Loucy (cell line): ENCODE data around the gene FGGY.

ENCODE experiments used
- CTCF ChIP-seq: fragments of 200-600 bp; sonication (generic); conservative IDR thresholded peaks from 2 replicates; pipeline ENCODE4 v1.5.1; 2014; ENCODE audit warnings: mild to moderate bottlenecking, antibody characterized with exemption, low read length
- EZH2phosphoT487 ChIP-seq: fragments of 200-600 bp; IDR thresholded peaks from 2 replicates; pipeline ENCODE4 v1.6.1; 2018; ENCODE audit warnings: antibody characterized with exemption, mild to moderate bottlenecking, moderate library complexity, borderline replicate concordance

GRCh38 chr1:59415286-59415850 is 118.5 kb downstream of the FGGY start:
- no peak for TF ChIP-seq CTCF
- TF ChIP-seq EZH2phosphoT487: no peak
